GM12892 (cell line): ENCODE measurements around the gene MACROD2.

Experiments
- DNase-seq: peaks from one replicate; pipeline ENCODE4 v3.0.0; 2011; ENCODE audit not compliant: insufficient read length
- FAIRE-seq: peaks from 2 replicates; lab custom pipeline; 2011; peaks lifted over from hg19 to GRCh38; lab: Jason Lieb, UNC
- POLR2A ChIP-seq: IDR thresholded peaks from 2 replicates; pipeline ENCODE4 v1.6.1; 2011; ENCODE audit warnings: low read depth, low read length, control low read depth
- POLR2AphosphoS5 ChIP-seq: IDR thresholded peaks from 2 replicates; pipeline ENCODE4 v1.6.1; 2011; ENCODE audit warnings: low read depth, low read length, control low read depth
- TAF1 ChIP-seq: IDR thresholded peaks from 2 replicates; pipeline ENCODE4 v1.6.1; 2011; ENCODE audit warnings: low read depth, mild to moderate bottlenecking, control low read depth, low read length, borderline replicate concordance

The MACROD2 gene

DNA sequence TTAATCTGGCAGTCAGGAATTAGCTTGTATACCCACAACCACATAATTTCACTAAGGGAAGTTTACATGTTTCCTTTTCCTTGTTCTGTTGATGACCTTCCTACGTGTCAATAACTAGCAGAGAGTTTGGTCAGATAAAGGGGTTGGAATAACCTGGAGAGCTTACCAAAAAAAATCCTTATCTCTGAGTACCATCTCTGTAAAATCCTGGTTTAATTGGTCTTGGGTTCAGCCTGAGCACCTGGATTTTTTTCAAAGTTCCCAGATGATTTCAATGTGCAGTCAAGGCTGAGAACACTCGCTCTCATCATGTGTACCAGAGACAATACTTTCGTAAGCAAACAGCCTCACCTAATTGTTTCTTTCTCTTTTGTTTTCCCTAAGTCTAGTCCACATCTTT, 825.9 kb downstream of the MACROD2 start:
- no peak for DNase-seq
- no peak for TF ChIP-seq POLR2A
- no peak for TF ChIP-seq POLR2AphosphoS5
- no peak for TF ChIP-seq TAF1
- FAIRE-seq: peak; percentile 78

DNA sequence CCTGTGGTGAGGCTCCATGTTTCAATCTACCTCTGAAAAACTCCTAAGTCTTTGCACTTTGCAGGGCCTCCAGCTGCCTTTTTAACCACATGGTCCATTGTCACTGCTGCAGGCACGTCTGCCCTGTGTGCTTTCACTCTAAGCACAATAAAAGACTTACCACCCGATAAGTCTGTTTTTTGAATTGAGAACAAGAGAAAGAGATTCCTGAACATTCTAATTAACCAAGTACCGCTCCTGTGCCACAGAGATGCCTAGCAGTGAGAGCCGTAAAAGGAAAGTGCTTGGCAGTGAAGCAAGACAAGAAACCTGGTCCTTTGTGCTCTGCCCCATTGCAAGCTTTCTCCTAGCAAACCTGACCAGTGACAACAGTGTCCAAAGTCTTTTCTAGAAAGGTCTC, 829.7 kb downstream of the MACROD2 start:
- no peak for FAIRE-seq

GRCh38 chr20:14826543-14827313, 831.4 kb downstream of the MACROD2 start:
- TF ChIP-seq TAF1 (no peak), POLR2AphosphoS5 (no peak), POLR2A (no peak)
- FAIRE-seq (no peak), DNase-seq (no peak)

More for the DNA sequence above, 829.7 kb downstream of the MACROD2 start:
- DNase-seq: no peak
- no peak for TF ChIP-seq POLR2AphosphoS5
- no peak for TF ChIP-seq TAF1
- no peak for TF ChIP-seq POLR2A

DNA sequence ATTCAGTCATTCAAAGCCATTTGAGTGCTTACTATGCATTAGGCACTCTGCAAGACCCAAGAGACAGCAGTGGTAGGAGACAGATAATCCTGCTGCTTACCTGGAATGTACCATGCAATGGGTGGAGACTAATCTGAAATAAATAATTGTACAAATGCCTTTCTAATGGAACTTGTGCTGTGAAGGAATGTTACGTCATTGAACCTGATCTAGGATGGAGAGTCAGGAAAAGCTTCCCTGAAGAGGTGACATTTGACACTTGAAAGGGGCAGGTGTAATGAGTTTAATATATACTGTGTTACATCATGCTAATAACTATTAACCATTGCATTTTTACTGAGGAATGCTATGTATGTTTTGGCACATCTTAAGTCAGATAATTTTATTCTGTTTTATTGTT, 833.1 kb downstream of the MACROD2 start:
- no peak for FAIRE-seq
- TF ChIP-seq TAF1 (no peak), POLR2AphosphoS5 (no peak), POLR2A (no peak)

GRCh38 chr20:14829906-14830305, 834.6 kb downstream of the MACROD2 start:
- DNase-seq (no peak), FAIRE-seq (peak; percentile 53)
- TF ChIP-seq POLR2A (no peak), POLR2AphosphoS5 (no peak), TAF1 (no peak)

More for the DNA sequence above, 833.1 kb downstream of the MACROD2 start:
- no peak for DNase-seq

- no peak for TF ChIP-seq POLR2A
- TF ChIP-seq TAF1: no peak
- TF ChIP-seq POLR2AphosphoS5: no peak
- DNase-seq: no peak
- FAIRE-seq: peak; percentile 90
Observed at GRCh38 chr20:14830466-14830865, 835.1 kb downstream of the MACROD2 start.

DNA sequence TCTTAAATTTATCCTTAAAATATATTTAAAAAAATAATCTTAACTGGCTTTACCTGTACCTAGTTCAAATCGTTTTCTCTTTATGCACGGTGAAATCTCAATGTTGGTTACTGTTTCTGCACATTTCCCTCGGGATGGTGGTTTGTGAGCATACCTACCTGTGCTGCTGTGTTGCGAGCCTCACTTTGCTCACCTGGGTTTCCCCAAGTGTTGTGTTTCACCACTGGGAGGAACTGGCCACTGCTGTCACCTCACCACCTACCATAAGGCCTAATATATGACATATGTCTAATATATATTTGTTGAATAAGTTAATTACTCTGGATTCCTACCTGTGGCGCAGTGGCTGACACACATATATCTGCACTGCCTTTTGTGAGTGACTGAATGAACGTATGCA, 835.6 kb downstream of the MACROD2 start:
- no peak for DNase-seq
- TF ChIP-seq POLR2A: no peak
- no peak for TF ChIP-seq POLR2AphosphoS5
- no peak for TF ChIP-seq TAF1
- no peak for FAIRE-seq

DNA sequence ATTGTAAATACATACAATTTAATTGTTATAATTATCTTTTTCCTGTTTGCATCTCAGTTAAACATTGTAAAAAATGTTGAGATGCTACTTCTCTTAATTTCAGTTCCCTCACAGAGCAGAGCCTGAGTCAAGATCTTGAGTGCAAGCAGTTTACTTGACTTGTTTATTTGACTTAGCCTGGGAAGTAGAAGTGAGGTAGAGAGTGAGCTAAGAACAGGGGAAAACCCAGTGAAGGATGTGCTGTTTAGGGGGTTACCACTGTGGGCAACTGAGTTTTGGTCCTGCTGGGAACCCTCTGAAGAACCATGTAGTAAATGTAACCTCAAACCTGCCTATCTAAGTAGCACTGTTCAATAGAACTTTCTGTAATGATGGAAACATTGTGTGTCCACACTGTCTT, 837.3 kb downstream of the MACROD2 start:
- TF ChIP-seq POLR2AphosphoS5: no peak
- no peak for TF ChIP-seq POLR2A
- TF ChIP-seq TAF1: no peak
- FAIRE-seq (peak; percentile 94), DNase-seq (no peak)

- no peak for TF ChIP-seq POLR2A
- TF ChIP-seq TAF1: no peak
- TF ChIP-seq POLR2AphosphoS5: no peak
- peak; percentile 79 for FAIRE-seq
- DNase-seq: no peak
Observed at GRCh38 chr20:14838663-14839628, 843.6 kb downstream of the MACROD2 start.

DNA sequence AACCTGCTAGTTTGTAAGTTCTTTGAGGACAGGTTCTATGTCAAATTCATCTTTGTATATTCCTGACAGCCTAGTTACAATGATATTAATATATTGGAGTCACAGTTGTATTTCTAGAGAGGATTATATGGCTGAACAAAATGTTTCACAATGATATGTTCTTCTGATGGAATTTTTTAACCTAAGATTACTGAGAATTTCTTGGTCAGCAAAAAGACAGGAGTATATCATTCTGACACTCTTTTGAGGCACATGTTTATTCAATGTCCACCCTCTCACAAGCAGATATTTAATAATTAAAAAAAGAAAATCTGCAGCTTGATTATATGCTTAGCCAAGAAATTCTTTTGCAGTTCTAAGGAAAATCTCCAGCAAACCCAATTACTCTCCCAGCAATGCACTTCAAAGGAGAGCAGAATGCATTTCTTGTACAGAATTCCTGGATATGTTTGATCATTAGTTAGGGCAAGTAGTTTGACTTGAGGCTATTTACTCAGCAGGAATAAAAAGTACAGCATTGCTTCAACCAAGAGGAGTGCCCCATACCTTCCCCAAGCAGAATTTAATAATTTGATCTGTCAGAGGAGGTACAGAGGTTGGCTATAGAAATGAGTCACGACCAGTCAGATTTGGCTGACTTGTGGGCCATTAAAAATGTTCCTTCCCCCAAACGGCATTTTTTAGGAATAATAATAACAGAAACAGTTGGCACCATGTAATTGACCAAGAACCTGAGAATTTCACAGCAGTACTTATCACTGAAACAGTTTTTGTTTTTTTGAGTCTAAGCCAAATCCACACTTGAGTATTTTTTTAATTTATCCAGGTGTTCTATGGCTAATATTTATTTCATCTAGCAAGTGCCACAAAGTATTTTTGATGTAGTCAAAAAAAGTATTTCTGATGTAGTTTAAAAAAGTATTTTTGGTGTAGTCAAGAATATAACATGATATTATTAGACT, 850.2 kb downstream of the MACROD2 start:
- TF ChIP-seq TAF1: no peak
- TF ChIP-seq POLR2A: no peak
- no peak for TF ChIP-seq POLR2AphosphoS5
- no peak for DNase-seq
- FAIRE-seq: no peak

DNA sequence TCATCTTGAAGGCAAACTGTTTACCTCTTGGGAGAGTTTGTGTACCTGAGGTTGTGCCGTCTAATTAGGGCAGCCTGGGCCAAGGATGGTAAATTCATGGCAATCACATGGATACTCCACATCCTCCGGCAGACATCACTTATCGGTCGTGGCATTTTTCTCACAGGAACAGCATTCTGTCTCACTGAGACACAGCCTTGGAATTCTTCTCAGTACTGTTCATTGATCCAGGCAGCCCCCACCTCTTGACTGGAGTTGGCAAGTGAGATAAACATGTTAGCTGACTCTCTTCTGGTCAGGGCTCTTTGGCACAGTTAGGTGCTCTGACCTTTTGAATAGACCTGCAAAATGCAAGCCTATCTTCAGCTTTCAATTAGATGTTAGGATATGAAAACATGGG, 853.5 kb downstream of the MACROD2 start:
- TF ChIP-seq TAF1: no peak
- TF ChIP-seq POLR2AphosphoS5: no peak
- TF ChIP-seq POLR2A: no peak
- DNase-seq (no peak), FAIRE-seq (no peak)

GRCh38 chr20:14853079-14853478, 857.8 kb downstream of the MACROD2 start:
- no peak for TF ChIP-seq POLR2A
- TF ChIP-seq TAF1: no peak
- TF ChIP-seq POLR2AphosphoS5: no peak
- DNase-seq (no peak), FAIRE-seq (peak; percentile 74)
